HG03060 (cell line): ENCODE results near the gene CASP10.

Experiments used
- ATAC-seq: cut with Tn5 transposase; IDR thresholded peaks from one replicate; pipeline ENCODE4 v1.9.1; 2021; ENCODE audit warnings: low read depth, moderate number of reproducible peaks; ENCODE audit not compliant: unreplicated experiment

Gene CASP10

DNA sequence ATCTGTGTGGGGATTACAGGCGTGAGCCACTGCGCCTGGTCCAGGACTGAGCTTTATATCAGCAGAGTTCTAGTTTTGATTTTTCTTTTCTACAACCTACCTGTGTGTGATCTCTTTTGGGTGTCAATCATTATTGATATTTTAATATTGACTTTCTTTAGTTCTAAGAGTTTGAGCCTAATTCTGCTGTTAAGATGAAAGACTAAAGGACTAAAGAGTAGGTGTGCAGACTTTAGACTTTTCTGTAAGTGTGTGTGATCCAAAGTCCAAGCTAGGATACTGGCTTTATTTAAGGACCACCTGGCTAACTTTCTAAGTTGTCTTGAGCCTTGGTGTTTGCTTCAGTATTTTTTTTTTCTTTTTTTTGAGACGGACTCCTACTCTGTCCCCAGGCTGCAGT is 12.4 kb downstream of the CASP10 start:
- no peak for ATAC-seq

DNA sequence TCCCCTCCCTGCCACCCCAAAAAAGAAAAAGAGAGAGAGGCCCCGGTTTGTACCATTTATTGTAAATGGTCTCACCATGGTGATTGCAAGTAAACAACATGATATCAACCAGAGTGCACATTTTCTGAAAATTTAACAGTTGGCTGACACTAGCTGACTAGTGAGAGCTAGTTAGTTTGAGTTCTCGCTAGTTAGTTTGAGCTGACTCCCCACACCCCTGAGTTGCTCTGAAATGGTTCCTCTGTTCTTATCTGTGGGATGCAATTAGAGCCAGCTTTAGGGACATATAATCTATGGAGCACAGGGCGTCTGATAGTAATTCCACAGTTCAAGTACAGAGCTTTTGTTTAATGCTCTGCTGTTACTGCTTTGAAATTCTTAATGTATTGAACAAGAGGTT is 13.1 kb downstream of the CASP10 start:
- ATAC-seq: no peak

DNA sequence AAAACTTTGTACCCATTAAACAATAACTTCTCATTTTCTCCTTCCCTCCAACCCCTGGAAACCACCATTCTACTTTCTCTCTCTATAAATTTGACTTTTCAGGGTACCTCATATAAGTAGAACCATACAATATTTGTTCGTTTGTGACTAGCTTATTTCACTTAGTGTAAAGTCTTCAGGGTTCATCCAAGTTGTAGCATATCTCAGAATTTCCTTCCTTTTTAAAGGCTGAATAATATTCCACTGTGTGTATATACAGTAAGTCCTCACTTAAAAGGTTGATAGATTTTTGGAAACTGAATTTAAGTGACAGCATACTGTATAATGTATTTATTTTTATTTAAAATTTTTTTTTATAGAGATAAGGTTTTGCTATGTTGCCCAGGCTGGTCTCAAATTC is 13.9 kb downstream of the CASP10 start:
- no peak for ATAC-seq

DNA sequence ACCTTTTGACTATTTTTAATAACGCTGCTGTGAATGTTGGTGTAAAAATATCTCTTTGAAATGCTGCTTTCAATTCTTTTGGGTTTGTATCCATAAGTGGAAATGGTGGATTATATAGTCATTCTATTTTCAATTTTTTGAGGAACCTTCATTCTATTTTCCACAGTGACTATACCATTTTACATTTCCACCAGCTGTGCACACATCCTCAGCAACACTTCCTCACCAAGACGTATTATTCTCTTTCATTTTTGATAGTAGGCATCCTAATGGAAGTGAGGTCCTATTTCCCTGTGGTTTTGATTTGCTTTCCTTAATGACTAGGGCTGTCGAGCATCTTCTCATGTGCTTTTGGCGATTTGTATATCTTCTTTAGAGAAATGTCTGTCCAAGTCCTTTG is 14.8 kb downstream of the CASP10 start:
- no peak for ATAC-seq

DNA sequence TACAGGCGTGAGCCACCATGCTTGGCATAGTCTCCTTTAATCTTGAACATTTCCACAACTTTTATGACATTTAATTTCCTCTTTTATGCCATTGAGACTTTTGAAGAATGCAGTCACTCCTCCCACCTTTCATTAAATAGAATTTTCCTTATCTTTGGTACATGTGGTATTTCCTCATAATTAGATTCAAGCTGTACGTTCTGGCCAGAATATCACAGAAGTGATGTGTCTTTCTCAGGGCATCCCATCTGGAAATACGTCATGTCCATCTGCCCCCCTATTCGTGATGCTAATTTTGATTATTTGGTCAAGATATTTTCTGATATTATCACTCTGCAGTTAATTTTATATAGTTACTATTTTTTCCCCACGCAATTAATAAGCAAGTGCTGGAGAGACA is 16.9 kb downstream of the CASP10 start:
- ATAC-seq: no peak

DNA sequence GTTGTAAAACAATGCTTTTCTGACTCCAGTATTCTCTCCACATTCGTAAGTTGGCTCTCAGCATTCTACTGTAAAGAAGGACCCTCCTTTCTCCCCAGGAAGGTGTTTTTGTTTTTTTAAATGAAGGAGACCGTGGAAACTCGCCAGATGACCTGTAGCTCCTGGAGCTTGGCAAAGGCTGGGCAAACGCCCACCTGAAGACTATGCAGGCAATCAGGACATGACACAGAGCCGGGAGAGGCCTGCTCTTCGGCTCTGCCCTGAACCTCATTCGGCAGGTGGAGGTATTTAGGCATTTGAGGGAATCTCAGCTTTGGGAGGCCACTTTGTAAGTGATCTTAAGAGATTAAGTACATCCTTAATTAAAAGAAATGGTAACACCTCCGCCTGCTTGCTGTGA is 17.4 kb downstream of the CASP10 start:
- no peak for ATAC-seq

DNA sequence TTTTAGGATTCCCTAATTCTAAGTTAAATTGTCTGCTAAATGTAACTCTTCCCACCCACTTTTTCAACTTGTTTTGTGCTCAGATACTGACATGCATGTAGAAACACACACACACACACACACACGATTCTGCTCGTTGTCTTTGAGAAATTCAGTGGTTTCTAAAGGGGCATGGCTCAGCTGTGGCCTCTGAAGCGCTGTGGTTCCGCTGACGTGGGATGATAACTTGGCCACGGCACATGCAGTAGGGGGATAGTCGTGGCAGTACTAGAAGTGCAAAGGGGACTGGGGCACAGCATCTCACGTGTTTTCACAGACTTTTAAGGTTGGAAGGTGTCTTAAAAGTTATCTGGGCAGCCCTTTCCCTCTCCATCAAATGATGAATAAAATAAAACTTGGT is 18.4 kb downstream of the CASP10 start:
- no peak for ATAC-seq

DNA sequence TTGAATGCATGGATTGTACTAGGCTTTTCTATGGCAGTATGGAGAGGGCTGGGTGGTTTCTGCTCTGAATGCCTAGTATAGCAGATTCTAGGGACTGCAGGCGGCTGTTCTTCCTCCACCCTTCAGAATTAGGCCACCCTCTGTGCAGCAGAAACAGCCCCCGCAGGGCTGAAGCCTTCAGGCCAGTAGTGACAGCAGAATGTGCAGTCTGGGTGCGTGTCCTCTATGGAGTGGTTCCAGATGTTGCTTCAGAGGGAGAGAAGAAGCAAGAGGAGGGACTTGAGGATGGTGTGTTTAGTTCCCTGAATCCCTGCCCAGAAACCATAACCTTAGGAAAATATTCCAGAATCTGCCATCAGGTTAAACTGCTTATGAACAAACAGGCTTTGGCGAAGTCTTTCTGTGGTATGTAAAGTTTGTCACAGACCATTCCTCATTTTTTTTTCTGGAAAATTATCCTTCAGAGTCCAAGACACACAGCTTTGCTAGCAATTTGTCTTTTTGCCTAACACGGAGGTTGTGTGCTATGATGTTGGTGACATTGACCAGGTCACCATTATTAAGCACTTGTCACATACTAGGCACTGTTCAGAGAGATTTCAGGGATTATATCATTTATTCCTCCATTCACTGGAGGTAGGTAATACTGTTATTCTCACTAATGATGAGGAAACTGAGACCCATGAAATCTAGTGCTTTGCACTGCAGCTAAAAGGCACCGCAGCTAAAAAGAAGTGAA is 21.1 kb downstream of the CASP10 start:
- ATAC-seq: no peak

DNA sequence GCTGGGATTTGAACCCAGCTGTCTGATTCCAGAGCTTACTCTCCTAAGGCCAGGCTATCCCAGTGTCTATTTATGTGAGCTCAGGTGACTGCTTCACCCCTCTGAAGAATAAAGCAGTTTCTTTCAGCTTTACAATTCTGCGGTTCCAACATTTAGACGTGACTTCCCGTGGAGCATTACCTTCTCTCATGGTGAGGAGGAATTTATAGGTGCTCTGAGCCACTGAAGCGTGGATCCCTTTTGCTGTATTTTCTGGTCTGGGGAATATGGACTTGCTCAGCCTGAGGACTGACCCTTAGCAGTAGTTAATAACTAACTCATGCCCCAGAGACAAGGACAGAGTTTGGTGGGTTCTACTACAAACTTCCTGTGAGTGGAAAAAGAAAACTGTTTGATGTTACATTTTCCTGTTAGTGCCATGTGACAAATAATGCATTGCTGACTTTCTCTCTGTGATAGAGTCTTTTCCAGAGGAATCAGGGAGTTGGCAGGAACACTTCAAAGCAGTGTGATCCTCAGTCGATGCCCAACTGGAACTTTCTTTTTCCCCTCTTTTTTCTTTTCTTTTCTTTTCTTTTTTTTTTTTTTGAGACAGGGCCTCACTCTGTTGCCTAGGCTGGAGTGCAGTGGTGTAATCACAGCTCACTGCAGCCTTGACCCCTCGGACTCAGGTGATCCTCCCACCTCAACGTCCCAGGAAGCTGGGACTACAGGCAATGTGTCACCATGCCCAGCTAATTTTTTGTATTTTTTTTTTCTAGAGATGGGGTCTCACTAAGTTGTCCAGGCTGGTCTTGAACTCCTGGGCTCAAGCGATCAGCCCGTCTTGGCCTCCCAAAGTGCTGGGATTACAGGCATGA is 21.9 kb downstream of the CASP10 start:
- no peak for ATAC-seq

DNA sequence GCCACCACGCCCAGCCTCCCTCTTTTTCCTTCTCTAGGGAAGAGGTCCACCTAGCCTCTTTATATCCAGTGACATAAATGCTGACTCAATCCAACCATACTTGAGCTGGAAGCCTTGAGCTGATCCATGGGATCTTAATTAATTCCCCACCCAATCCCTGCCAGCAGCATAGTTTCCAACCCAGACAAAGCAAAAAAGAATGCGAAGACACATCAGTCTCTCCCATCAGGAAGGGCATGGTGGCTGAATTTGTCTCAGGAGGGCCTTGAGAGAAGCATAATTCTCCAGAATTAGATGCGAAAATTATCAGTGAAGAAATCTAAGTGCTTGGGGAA is 22.5 kb downstream of the CASP10 start:
- no peak for ATAC-seq

DNA sequence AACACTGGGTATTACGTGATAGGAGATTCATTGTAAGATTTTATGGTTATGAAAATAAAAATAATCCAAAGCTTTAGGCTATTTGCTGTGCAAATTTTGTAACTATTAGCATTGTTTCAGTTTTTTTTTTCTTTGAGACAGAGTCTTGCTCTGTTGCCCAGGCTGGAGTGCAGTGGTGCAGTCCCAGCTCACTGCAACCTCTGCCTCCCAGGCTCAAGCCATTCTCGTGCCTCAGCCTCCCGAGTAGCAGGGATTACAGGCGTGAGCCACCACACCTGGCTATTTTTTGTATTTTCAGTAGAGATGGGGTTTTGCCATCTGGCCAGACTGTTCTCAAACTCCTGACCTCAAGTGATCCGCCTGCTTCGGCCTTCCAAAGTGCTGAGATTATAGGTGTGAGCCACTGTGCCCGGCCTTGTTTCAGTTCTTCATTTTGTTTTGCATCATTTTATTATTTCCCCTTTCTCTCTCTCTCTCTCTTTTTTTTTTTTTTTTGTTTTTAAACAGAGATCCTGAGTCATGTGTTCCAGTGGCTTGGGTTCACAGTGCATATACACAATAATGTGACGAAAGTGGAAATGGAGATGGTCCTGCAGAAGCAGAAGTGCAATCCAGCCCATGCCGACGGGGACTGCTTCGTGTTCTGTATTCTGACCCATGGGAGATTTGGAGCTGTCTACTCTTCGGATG is 25.8 kb downstream of the CASP10 start:
- ATAC-seq: peak; percentile 76

DNA sequence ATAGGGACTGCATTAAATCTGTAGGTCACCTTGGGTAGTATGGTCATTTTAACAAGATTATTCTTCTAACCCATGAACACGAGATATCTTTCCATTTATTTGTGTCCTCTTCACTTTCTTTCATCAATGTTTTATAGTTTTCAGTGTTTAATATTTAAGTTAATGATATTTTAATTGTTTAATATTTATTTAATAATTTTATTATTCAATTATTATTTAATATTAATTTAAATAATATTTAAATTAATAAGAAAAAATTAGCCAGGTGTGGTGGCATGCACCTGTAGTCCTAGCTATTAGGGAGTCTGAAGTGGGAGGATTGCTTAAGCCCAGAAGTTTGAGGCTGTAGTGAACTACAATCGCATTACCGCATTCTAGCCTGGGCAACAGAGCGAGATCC is 33.0 kb downstream of the CASP10 start:
- no peak for ATAC-seq

DNA sequence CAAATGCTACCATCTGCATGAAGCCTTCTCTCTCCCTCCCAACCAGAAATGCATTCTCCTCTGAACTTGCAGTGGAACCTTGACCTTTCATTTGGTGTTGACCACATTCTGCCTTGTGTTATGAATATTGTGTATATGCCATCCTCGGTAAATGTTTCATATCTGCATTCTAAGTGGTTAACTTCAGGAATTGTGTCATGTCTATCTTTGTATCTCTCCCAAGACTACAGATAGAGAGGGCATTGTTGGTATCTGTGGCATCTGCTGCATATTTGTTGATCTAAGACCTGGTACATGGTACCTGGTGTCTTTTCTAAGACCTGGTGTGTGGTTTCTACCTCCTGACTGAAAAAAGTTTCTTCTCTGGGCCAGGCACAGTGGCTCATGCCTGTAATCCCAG is 34.0 kb downstream of the CASP10 start:
- no peak for ATAC-seq

DNA sequence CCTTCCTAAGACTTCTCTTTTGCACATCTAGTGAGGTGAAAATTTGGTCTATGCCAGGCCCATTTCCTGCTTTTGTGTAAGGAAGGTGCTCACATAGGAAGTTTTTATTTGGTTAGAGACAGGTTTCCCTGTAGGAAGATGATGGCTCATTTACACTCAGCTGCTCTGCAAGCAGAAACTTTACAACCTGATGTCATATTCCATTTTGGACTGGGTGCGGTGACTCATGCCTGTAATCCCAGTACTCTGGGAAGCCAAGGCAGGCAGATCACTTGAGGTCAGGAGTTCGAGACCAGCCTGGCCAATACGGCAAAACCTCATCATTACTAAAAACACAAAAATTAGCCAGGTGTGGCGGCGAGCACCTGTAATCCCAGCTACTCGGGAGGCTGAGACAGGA is 35.8 kb downstream of the CASP10 start:
- no peak for ATAC-seq

DNA sequence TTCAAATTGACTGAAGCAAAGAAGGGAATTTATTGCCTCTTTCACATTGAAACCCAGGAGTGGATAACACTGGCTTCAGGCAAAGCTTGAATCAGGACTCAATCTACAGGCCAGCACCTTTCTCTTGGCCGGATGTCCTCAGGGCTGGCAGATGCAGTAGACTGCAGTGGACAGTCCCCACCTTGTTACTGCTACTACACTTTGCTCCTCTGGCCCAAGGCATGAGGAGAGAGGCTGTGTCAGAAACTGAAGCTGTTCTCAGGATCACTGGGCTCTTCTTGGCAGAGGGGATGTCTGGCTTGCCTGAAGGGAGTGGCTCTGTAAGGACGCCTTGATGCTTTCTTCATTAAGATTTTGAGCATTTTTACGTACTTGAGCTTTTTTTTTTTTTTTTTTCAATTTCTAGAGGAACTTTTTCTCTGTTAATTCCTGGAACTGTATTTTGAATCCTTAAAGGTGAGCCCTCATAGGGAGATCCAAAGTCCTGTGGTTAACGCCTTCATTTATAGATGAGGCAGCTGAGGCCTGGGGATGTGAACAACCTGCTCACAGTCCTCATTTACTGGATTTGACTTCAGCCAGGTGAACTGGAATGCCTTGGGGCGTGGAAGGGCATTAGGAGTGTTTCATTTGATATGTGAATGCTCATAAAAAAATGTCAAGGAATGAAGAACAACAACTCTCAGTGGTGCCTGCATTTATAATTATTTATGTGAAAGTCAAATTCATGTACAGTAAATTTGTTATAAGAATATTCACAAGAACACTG is 36.6 kb downstream of the CASP10 start:
- ATAC-seq: no peak

DNA sequence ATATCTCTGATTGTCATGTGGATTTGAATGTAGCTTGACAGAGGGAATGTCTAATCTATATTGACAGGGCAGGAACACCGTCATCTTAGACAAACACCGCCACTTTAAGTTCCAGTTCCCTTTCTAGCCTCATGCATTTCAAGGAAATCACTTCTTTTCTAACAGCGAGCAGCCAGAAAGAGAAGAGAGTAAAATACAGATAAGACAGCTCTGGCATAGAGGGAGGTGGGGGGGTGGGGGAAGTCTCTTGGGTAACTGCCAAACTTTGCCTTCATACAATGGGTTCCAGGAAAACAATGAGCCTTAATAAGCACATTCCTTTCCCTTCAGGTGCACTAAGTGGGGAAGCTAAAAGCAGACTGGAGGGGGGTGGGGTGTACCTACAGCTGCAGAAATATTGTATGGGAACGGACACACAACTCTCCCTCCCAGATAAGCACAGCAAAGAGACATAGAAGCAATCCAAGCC is 37.2 kb downstream of the CASP10 start:
- ATAC-seq: no peak

DNA sequence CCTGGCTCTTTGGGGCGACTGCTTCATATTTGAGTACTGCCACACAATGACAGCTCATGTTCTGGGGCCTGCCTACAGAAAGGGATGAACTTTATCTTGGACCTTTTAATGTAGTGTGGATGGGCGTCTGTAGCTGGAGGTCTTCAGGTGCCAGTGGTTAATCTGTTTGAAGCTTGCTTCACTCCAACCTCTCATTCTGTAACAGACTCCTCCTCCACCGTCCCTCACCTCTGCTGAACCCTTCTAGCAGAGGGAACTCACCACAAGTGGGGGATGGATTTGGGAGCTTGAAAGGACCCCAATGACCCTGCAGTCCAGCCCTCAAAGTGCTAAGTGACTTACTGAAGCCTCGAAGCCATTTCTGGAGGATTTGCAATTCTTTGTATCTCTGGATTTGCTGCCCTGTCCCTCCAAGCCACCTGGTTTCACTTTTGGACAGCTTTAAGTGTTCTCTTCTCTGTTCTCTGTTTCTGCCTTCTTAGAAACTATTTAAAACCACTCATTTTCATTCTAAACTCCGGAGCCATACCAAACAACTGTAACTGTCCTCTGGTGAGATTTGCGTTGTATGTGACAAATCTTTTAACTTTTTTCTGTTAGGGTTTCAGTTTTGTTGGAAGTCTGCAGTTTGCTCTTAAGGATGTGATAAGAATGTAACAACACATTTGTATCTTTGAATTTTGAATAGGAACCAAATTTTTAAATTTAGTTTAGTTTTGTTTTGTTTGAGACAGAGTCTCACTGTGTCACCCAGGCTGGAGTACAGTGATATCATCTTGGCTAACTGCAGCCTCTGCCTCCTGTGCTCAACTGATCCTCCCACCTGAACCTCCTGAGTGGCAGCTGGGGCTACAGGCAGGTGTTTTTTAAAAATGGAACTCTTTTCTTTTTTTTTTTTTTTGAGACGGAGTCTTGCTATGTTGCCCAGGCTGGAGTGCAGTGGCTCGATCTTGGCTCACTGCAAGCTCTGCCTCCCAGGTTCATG is 40.4 kb downstream of the CASP10 start:
- peak; percentile 74 for ATAC-seq

DNA sequence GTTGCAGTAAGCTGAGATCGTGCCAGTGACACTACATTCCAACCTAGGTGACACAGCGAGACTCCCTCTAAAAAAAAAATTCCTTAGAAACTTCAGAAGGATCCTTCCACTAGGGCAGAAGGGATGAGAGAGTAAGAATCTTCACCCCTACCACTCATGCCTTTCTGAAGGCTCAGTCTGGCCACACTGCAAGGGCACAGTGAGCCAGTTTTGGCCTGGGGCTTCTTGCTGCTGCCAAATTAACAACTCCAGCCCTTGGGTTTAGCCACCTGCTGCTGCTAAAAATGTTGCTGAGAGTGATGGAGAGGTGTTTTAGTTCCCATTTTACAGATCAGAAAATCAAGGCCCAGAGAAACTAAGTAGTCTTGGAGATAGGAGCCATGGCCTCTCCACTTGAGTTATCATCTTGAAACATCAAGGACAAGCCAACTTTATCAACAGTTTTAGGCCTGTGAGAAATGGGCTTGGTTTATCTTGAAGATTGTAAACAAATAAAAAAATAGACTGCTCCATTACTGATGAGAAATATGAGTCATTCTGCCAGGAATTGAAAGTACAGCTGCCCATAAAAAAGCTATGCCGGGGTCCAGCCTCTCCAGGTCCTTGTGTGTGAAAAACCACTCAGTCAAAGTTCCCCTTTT is 45.5 kb downstream of the CASP10 start:
- ATAC-seq: no peak

DNA sequence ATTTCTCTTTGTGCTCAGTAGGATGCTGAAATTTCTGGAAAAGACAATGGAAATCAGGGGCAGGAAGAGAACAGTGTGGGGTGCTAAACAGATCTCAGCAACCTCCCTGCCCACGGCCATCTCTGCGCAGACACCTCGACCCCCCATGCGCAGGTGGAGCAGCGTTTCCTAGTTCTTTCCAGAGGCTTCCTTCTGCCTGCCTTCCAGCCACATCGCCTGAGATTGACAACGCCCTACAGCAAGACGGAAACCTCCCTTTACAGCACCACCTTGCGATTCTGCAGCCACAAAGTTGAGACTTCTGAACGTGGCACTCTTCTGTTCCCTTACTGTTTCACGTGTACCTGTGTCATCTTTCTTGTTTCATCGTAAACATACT is 46.0 kb downstream of the CASP10 start:
- no peak for ATAC-seq
